ENCODE data around the gene MYO10. TPM values are rescaled to one million over a fixed set of nuclear protein-coding genes. Genes with fewer than 3 reads are reported as not detected.

MYO10 gene
- total RNA-seq, 1 donor from 2014 or later: 7.1 TPM

DNA sequence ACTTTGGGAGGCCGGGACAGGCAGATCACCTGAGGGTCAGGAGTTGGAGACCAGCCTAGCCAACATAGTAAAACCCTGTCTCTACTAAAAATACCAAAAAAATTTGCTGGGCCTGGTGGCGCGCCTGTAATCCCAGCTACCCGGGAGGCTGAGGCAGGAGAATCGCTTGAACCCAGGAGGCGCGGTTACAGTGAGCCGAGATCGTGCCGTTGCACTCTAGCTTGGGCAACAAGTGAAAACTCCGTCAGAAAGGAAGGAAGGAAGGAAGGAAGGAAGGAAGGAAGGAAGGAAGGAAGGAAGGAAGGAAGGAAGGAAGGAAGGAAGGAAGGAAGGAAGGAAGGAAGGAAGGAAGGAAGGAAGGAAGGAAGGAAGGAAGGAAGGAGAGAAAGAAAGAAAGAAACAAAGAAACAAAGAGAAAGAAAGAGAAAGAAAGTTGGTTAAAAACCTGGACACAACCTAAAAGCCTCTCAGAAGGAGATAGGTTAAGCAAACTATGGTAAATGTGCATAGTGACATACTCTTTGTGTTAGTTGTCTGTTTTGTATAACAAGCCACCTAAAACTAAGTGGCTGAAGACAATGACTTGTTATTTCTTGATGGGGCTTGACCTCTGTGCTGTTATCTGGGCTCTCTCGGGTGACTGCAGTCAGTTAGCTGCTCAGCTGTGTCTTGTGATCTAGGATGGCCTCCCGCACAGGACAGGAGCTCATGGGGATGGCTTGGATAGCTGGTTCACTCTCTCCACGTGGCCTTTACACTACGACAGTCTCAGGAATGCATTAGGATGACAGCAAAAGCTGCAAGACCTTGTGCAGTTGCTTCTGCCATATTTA is 8.0 kb upstream of the MYO10 start:
- DNase-seq (ENCODE audit: low spot score) (no peak), ATAC-seq (no peak)

DNA sequence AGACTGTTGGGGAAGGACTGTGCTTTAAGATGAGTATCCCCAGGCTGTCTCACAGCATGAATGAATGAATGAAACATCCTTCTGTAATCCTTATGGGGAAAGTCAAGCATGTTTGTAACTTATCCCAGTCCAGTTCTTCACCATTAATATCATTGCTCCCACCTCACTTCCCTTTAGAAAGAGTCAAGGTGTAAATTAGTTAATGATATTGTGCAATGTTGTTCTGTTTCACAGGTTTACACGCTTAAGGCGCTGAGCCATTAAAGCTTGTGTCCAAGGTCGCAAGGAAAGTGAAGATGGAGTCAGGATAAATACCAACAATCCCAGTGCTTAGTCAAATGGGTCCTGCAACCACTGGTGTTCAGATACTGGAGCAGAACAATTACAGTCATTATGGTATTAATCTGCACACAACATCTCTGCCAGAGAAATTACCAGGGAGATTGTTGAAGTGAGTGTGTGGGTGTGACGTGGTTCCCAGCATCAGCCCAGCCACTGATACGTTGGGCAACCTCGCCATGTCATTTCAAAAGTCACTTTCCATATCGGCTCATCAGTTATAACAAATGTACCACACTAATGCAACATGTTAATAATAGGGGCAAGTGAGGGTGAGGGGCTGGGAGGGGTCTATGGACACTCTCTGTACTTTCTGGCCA is 1.5 kb upstream of the MYO10 start:
- DNase-seq (ENCODE audit: low spot score): no peak
- ATAC-seq: no peak

DNA sequence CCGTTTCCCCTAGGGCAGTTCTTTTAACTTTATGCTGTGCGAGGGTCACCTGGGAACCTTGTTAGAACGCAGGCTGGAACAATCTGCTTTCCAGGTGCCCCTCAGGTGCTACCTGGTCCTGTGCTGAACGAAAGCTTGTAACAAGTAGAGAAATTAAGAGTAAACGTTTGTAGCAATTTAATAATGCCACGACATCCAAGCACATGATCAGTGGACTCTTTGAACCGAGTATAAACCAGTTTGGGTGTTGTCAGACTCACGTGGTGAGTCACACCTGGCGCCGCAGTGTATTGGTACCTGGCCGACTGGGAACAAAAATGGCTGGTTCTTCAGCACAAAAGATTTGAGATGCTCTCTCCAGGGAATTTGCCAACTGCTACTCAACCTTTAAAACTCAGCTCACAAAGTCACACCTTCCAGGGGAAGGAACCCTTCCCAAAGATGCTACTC is 926 bp upstream of the MYO10 start:
- ATAC-seq (no peak), DNase-seq (ENCODE audit: low spot score) (no peak)

DNA sequence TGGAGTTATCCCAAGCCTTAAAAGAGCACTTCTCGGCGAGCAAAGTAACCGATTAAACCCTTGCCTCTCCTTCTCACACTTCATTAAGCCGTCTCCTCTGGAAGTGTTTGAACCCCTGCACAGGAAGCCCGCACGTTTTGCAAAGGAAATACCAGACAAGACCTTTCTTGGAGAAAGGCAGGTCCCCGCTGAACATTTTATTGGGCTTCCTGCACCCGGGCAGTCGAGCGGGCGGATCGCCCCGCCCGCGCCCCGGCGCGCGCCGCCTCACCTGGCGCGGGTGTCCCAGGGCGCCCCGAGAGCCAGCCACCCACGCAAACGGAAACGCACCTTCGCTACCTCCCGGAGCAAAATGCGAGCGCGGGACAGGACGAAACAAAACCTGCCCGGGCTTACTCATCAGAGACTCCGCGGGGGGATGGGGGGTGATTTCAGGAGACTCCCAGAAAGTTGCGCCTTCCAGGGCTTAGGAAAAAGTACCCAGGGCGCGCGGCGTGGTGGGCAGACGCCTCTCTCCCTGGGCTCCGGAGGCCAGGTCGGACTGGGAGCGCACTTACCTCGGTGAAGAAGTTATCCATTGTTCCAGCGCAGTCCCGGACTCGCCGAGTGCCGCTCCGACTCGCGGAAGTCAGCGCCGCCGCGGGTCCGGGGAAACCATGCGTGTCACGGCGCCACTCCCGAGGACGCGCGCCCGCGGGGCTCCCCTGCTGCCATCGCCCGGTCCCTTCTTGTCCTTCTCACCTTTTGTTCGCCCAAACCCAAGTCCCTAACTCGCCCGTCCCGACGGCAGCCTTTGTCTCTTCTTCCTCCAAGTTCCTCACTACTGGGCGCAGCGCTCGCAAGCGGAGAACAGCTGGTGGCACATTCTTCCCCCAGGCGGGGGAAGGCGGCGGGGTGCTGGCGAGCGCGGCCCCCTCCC is 598 bp downstream of the MYO10 start:
- ATAC-seq (peak; percentile 30), DNase-seq (ENCODE audit: low spot score) (peak; percentile 51)

DNA sequence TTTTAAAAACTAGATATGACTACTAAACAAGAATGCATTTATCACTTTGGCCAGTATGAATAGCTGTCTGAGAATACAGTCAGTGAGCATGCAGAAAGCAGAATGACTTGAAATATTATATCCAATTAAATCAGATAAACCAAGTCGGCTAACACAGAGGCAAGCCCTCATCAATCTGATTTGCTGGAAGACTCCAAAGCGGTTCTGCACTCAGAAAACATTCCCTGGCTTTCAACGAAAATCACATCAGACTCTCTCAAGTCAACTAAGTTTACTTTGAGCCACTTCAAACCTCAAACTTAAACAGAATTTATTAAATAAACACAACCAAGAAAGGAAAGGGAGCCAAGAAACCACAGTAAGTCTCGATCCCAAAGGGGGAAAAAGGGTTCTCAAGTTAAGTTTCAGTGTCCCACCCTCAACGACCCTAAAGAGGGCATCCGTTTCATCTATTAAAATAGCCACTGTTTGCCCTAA is 1.4 kb downstream of the MYO10 start:
- ATAC-seq (no peak), DNase-seq (ENCODE audit: low spot score) (no peak)

DNA sequence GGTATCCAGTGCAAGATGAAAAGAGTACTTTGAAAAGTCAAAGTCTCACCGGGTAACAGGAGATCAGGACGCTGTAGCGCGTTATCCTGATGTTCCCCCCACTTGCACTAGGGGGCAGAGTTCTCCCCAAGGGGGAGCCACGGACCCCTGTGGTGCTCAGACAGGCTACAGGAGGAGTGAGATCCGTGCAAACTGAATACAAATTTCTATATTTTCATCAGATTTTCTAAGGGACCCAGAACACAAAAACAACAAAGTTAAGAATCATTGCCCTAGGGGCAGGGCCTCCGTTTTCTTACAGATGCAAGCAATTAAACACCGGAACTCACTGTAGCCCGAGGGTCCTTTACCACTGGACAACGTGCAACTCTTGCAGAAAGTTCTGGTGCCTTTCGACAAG is 2.0 kb downstream of the MYO10 start:
- DNase-seq (ENCODE audit: low spot score) (no peak), ATAC-seq (peak; percentile 35)

DNA sequence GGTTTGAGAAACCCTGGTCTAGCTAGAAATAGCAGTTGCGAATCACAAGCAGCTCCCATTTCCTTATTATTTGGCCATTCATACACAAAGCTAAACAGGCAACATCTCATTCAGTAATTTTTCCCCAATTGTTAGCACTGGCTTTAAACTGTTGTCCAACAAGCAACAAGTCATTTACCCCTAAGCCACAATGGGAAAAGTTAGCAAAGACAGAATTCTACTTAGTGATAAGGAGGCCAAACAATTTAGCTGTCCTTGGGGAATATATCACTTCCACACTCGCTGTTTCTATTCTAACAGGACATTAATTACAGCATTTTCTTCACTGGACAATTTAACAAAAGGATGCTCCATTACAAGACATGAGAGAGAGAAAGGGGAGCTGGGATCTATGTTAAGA is 2.8 kb downstream of the MYO10 start:
- ATAC-seq: no peak
- no peak for DNase-seq (ENCODE audit: low spot score)

DNA sequence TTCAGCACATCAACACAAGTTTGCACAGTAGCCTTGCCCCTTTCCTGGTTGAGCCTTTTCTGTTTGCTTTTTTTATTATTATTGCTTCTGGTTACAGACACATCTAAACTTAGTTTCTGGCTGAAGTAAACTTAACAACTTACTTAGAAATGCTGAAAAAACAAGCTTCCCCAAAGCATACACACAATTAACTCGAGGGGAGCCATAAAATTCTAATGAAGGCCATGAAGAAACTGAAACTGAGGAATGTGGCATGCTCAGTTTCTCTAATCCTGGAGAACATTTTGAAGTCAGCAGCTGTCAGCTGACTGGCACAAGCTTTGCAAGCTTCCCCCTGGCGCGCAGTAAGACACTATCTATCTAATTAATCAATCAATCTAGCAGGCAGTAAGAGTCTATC is 3.7 kb downstream of the MYO10 start:
- no peak for DNase-seq (ENCODE audit: low spot score)
- ATAC-seq: no peak

DNA sequence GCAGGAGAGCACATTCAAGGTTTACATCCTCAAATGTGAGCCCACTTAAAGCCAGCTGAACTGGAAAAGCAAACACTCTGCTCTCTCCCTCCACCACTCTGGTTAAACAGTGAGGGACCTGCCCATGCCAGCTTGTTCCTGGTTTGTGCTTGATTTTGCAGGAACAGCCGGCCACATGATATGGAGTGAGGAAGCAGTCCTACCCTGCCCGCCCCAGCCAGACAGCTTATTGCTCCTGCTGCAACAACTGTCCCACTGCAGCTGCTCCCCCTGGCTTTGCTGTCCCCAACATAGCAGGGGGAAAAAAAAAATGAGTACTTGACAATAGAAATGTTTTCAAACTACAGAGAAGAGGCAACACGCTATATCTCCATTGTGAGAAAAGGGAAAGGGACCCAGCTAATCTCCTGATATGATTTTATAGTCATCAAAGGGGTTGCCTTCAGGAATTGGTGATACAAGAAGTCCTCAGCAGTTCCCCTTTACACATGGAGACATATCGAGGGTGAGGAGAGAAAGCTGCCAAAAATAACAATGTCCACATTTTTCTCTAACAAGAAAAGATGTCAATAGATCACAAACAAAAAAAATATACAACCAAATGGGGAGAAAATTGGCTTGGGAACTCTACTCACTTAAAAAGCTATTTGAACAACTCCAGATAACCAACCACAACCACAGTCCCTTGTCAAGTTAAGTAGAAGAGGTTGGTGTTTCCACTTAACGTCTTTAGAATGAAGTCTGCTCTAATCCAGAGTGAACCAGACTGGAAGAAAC is 4.6 kb downstream of the MYO10 start:
- ATAC-seq (no peak), DNase-seq (ENCODE audit: low spot score) (no peak)

DNA sequence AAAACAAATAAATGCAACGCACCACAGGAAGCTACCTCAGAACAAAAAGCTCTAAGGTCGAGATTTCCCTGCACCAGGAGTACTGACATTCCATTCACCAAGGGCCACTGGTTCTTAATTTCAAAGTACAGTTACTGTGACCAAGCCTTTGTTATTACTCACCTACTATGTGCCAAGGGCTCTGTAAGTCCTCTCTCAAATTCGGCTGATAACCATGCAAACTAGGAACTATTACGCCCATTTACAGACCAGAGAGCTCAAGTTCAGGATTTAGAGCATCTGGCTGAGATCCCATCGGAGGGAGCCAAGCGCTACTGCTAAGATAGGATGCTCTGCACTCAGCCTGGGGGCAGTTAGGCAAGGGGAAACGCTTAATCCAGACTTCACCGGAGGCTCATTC is 5.6 kb downstream of the MYO10 start:
- ATAC-seq (no peak), DNase-seq (ENCODE audit: low spot score) (no peak)

DNA sequence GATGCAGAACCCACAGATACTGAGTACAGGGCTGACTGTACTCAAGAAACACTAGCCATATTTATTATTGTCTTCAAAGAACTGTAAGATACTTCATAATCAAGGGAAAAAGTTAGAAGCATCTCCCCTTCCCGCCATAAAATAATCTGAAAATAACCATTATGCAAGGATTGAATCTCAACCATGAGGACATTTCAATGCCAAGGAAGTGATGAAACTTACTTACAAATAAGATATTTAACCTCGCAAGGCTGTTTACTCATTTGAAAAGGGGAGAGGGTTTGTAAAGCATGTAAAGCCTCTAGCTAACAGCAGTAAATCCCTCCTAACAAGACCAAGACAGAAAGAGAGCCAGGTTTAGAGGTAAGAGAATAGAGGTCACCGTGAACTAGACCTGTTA is 6.3 kb downstream of the MYO10 start:
- DNase-seq (ENCODE audit: low spot score): no peak

DNA sequence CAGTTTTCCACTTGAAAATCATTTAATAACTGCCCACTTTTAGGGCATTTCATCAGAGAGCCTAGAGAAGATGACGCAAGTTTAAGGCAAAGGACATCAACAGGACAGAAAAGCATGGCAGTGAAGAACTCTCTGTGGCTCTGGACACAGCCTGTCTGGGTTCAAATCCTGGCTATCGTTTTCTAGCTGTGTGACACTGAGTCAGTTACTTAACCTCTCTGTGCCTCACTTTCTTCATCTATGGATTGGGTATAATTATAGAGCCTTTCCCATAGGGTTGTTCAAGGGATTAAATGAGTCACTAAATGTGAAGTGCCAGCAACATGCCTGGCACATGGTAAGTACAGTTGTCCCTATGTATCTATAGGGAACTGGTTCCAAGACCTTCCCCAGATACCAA is 6.7 kb downstream of the MYO10 start:
- DNase-seq (ENCODE audit: low spot score) (no peak), ATAC-seq (no peak)

More for the DNA sequence above, 6.3 kb downstream of the MYO10 start:
- ATAC-seq: no peak

DNA sequence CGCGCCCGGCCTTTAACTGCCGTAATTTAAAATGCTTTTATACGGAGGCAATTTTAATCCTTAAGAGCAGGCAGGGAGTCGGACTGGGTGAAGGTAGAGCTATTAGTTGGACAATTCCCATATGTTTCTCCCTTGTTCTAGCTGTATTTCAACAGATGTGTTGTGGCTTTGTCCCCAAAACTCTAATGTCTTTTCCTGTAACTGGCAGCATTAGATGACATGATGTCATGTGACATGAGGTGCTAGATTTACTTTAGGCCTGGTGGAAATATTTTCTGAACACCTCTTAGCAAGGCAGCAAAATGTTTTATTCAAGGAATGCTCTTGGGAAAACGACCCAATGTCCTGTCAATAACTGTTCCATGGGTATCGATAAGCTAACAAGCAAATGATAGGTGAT is 8.5 kb downstream of the MYO10 start:
- no peak for DNase-seq (ENCODE audit: low spot score)
- ATAC-seq: no peak

DNA sequence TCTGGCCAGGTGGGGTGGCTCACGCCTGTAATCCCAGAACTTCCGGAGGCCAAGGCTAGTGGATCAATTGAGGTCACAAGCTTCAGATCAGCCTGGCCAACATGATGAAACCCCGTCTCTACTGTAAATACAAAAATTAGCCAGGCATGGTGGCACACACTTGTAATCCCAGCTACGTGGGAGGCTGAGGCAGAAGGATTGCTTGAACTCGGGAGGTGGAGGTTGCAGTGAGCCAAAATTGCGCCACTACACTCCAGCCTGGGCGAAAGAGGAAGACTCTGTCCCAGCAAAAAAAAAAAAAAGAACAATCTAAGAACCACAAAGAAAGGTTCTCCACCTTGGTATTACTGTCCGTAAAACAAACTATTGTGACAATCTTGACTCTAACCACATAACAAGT is 9.7 kb downstream of the MYO10 start:
- no peak for DNase-seq (ENCODE audit: low spot score)
- no peak for ATAC-seq

DNA sequence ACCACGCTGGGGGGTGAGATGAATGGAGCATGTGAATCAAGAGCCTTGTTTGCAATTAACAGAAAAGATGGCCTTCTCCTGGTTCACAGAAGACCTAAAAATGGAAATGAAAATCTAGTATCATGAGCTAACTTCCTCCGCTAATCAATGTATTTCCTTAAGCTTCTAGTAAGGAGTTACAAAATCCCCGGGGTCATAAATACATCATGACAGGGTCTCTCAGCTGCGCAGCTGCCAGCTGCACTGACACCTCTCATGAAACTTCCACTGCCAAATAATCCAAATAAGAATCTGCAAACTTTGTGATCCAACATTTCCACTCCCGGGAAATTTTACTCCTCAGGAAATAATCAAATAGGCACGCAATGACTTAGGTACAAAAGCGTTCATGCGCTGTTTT is 11.9 kb downstream of the MYO10 start:
- ATAC-seq (peak; percentile 23), DNase-seq (ENCODE audit: low spot score) (no peak)

DNA sequence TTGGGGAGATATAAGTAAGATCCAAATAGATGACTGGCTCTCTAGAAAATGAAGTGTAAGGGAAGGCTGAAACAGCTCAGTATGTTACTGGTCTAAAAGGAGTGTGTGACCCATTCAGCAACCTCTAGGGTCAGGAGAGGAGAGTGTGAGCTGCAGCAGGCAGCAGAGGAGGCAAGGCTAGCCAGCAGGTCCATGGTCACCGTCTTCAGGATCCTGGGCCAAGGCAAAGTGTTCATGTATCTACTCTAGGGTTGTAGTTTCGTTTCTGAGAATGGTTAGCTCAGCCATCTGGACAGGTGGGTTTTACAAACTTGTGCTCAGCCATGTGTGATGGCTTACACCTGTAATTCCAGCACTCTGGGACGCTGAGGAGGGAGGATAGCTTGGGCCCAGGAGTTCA is 13.7 kb downstream of the MYO10 start:
- DNase-seq (ENCODE audit: low spot score) (no peak), ATAC-seq (no peak)

DNA sequence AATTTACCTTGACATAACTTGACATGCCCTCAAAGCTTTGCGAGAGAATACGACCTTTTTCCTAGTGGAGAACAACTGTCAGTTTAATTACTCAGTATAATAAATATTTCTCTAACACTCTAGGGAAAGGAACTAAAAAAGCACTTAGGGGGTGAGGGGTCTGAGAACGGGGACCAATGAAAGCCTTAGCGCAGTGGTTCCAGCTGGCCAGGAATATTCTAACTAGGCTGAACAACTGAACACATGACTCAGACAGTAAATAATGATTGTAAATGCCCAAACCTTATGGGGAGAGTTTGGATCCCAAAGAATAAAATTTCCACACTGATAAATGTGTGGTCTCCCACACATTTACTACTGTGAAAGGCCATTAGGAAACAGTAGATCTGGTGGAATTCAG is 14.9 kb downstream of the MYO10 start:
- DNase-seq (ENCODE audit: low spot score): no peak
- ATAC-seq: no peak

DNA sequence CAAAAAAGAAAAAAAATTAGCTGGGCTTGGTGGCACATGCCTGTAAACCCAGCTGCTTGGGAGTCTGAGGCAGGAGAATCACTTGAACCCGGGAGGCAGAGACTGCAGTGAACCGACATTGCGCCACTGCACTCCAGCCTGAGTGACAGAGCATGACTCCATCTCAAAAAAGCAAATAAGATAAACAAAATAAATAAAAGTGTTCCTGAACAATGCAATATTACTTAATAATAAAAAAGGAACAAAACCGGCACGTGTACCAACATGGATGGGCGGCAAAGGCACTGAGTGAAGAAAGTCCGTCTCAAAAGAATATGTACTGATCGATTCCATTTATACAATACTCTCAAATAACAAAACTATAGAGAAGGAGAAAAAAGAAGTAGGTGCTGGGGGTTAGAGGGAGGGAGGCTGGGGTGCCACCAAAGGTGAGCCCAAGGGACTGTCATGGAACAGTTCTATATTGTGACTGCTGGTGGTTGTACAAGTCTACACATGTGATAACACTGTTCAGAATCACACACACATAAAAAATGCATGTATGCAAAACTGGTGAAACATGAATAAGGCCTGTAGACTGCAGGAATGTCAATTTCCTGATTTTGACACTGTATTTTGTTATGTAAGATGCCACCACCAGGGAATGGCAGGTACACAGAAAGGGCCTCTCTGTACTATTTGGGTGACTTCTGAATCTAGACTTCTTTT is 15.8 kb downstream of the MYO10 start:
- ATAC-seq (no peak), DNase-seq (ENCODE audit: low spot score) (no peak)

DNA sequence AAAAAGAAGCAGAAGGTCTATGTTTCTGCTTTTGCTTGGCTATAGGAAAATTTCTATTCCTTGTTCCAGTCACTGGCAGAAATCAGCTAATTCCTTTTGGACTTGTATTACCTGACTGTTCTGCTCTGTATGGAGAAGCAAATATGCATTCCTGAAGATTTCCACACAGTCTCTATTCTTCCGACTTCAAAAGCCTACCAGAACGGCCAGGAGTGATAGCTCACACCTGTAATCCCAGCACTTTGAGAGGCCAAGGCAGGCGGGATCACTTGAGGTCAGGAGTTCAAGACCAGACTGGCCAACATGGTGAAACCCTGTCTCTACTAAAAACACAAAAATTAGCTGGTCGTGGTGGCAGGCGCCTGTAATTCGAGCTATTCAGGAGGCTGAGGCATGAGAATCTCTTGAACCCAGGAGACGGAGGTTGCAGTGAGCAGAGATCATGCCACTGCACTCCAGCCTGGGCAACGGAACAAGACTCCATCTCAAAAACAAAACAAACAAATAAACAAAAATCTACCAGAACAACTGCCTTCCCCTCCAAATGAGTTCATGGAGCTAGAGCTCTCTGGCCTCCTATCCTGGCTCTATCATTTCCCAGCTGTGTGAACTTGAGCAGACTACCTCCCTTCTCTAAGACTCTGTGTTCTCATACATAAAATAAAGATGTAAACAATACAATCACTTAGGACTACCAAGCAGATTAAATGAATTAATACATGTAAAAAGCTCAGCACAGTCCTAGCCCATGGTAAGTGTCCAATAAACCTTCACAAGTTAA is 17.0 kb downstream of the MYO10 start:
- ATAC-seq: no peak
- DNase-seq (ENCODE audit: low spot score): no peak
